Osteoblast (primary cell): ENCODE measurements around the gene KATNIP. TPM values are rescaled to one million over a fixed set of nuclear protein-coding genes. Genes with fewer than 3 reads are reported as not detected.
"Not testable (repeated sequence)": the region's sequence is repeated elsewhere in the genome, so short reads cannot be mapped to it uniquely, and the experiment has no call there.

Experiments
- DNase-seq: peaks from one replicate; pipeline ENCODE4 v3.0.0; 2011; ENCODE audit warnings: low spot score, mixed read lengths; ENCODE audit not compliant: insufficient read length; ENCODE audit errors: missing footprints
- H2AFZ ChIP-seq: 2 replicates; pipeline ENCODE4 v1.6.0; 2011; ENCODE audit warnings: mild to moderate bottlenecking, low read length
- H3K27ac ChIP-seq: 2 replicates; pipeline ENCODE4 v1.5.1; 2011; ENCODE audit warnings: mild to moderate bottlenecking, low read depth, low read length, moderate library complexity
- H3K27me3 ChIP-seq: 2 replicates; pipeline ENCODE4 v1.6.0; 2012; ENCODE audit warnings: mild to moderate bottlenecking, control low read depth, inconsistent platforms, low read length, moderate library complexity; ENCODE audit not compliant: insufficient read depth
- H3K36me3 ChIP-seq: 2 replicates; pipeline ENCODE4 v1.5.1; 2011; ENCODE audit warnings: mild to moderate bottlenecking, low read length, control low read depth, moderate library complexity; ENCODE audit not compliant: insufficient read depth
- H3K4me1 ChIP-seq: 2 replicates; pipeline ENCODE4 v1.5.1; 2011; ENCODE audit warnings: mild to moderate bottlenecking, low read length, control low read depth, moderate library complexity; ENCODE audit not compliant: insufficient read depth
- H3K4me2 ChIP-seq: 2 replicates; pipeline ENCODE4 v1.6.0; 2011; ENCODE audit warnings: mild to moderate bottlenecking, low read length; ENCODE audit not compliant: insufficient read depth
- H3K4me3 ChIP-seq: fragments of 200-600 bp; sonication (generic); 3 replicates; pipeline ENCODE4 v1.5.1; 2012; ENCODE audit warnings: mild to moderate bottlenecking, low read length, inconsistent platforms; ENCODE audit not compliant: insufficient read depth
- H3K79me2 ChIP-seq: 2 replicates; pipeline ENCODE4 v1.6.0; 2012; ENCODE audit warnings: mild to moderate bottlenecking, low read length, control low read depth, inconsistent platforms; ENCODE audit not compliant: insufficient read depth
- H3K9me3 ChIP-seq: 2 replicates; pipeline ENCODE4 v1.5.1; 2011; ENCODE audit warnings: low read depth, low read length, control low read depth
- H4K20me1 ChIP-seq: 2 replicates; pipeline ENCODE4 v1.6.0; 2012; ENCODE audit warnings: mild to moderate bottlenecking, low read length, control low read depth; ENCODE audit not compliant: insufficient read depth
- total RNA-seq: library from RNA; depleted of rRNA; stranded (reverse); fragments of >200 nt; gene quantifications from 2 replicates; pipeline ENCODE4 v1.2.3, GENCODE V29; 2012
- TF ChIP-seq, protein P1 (sequence below): IDR thresholded peaks from 2 replicates; pipeline ENCODE4 v1.5.1; 2011; ENCODE audit warnings: mild to moderate bottlenecking, low read depth, low read length, moderate library complexity; ENCODE audit errors: extremely low read depth

KATNIP gene
- total RNA-seq, 1 donor, result 30.8 TPM

DNA sequence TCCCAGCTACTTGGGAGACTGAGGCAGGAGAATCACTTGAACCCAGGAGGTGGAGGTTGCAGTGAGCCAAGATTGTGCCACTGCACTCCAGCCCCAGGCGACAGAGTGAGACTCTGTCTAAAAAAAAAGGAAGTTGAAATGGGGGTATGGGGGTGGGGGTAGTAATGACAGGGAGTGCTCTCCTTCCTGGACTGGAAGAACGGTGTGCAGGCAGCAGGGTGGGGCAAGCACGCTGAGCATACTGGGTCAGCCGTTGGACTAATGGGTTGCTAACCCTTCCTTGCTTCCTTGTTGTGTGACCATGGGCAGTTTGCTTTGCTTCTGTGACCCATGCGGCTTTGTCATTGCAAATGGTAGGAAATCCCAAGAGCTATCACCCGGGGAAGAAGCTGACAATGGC lies 16.5 kb downstream of the KATNIP start:
- peaks cover 4% of the 10 kb centered on the region for H4K20me1 ChIP-seq
- no peaks in the 10 kb centered on the region for H3K9me3 ChIP-seq
- no peaks in the 10 kb centered on the region for H3K36me3 ChIP-seq
- no peak overlapping the region for H2AFZ ChIP-seq
- no peaks in the 10 kb centered on the region for H3K27me3 ChIP-seq
- H3K4me2 ChIP-seq, result no peak overlapping the region
- H3K27ac ChIP-seq, result no peak overlapping the region
- H3K4me1 ChIP-seq, result peaks cover 1% of the 10 kb centered on the region
- no peak overlapping the region for H3K4me3 ChIP-seq
- TF ChIP-seq, protein P1, sequence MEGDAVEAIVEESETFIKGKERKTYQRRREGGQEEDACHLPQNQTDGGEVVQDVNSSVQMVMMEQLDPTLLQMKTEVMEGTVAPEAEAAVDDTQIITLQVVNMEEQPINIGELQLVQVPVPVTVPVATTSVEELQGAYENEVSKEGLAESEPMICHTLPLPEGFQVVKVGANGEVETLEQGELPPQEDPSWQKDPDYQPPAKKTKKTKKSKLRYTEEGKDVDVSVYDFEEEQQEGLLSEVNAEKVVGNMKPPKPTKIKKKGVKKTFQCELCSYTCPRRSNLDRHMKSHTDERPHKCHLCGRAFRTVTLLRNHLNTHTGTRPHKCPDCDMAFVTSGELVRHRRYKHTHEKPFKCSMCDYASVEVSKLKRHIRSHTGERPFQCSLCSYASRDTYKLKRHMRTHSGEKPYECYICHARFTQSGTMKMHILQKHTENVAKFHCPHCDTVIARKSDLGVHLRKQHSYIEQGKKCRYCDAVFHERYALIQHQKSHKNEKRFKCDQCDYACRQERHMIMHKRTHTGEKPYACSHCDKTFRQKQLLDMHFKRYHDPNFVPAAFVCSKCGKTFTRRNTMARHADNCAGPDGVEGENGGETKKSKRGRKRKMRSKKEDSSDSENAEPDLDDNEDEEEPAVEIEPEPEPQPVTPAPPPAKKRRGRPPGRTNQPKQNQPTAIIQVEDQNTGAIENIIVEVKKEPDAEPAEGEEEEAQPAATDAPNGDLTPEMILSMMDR, result no peak
- DNase-seq, result no peak
- peaks cover 9% of the 10 kb centered on the region for H3K79me2 ChIP-seq

DNA sequence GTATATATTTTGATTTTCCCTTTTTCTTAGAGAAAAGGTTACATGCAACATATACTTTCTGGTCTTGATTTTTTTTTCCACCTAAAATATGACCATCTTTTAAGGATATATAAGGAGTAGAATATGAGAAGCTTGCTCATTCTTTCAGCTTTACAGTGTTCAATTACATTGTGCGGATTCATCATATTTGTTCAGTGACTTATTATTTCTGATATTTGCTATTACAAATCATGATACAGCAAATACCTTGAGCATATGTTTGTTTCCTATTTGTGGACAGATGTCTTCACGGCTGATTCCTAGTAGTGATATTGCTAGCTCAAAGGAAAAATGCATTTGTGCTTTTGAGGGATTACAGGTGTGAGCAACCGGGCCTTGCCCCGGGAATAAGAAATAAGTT lies 18.1 kb downstream of the KATNIP start:
- Histone ChIP-seq H3K4me1 (peaks cover 16% of the 10 kb centered on the region), H3K9me3 (no peaks in the 10 kb centered on the region), H3K36me3 (no peaks in the 10 kb centered on the region), H3K4me2 (no peak overlapping the region), H4K20me1 (no peaks in the 10 kb centered on the region), H3K79me2 (peaks cover 12% of the 10 kb centered on the region), H2AFZ (no peak overlapping the region), H3K27me3 (no peaks in the 10 kb centered on the region), H3K4me3 (no peak overlapping the region), H3K27ac (no peak overlapping the region)
- TF ChIP-seq, protein P1, result no peak
- no peak for DNase-seq

DNA sequence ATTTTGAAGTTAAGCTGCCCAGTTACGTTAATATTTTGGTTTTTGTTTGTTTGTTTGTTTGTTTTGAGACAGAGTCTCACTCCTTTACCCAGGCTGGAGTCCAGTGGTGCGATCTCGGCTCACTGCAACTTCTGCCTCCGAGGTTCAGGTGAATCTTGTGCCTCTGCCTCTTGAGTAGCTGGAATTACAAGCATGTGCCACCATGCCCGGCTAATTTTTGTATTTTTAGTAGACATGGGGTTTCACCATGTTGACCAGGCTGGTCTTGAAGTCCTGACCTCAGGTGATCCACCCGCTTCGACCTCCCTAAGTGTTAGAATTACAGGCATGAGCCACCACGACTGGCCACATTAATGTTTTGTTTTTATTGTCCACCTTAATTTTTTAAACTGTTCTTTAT lies 21.0 kb downstream of the KATNIP start:
- not testable (repeated sequence) for H3K36me3 ChIP-seq, H3K9me3 ChIP-seq, H3K27ac ChIP-seq, H2AFZ ChIP-seq, H3K4me2 ChIP-seq, DNase-seq, H3K4me3 ChIP-seq, H3K27me3 ChIP-seq, H4K20me1 ChIP-seq
- H3K79me2 ChIP-seq, result peaks cover 12% of the 10 kb centered on the region
- peaks cover 16% of the 10 kb centered on the region for H3K4me1 ChIP-seq

DNA sequence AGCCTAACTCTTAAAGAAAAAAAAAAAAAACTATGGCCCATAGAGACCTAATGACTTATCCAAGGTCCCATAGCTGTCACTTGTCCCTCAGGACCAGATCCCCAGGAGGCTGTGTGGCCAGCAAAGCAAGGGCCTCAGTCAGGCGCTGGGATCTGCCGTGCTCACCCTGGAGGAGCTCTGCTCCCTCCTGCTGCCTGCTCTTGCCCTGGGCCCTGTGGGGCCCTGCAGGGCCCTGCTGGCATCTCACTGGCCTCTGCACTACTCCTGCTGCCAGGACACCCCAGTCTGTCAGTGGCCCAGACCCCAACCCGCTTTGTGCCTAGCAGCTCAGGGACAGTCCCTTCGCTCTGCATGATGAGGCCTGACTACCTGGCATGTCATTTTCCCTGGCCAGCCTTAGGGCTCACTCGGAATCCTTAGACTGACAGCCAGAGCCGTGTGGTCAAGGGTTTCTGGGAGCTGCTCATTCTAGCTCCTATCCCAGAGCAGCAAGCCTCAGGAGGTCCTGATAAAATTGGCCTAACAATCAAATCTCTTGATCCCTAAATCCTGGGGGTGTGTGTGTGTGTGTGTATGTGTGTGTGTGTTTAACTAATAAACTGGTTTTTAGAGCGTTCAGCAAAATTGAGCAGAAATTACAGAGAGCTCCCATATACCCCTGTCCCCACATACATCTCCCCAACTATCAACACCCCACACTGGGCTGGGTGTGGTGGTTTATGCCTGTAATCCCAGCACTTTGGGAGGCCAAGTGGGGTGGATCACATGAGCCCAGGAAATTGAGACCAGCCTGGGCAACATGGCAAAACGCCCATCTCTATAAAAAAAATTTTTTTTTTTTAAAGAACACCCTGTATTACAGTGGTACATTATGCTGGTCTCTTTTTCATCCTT lies 21.7 kb downstream of the KATNIP start:
- Histone ChIP-seq H3K79me2 (peaks cover 12% of the 10 kb centered on the region), H3K4me1 (peaks cover 16% of the 10 kb centered on the region), H3K9me3 (no peaks in the 10 kb centered on the region), H3K36me3 (peaks cover 3% of the 10 kb centered on the region), H3K4me3 (no peak overlapping the region), H3K27me3 (no peaks in the 10 kb centered on the region), H3K27ac (peak overlapping the region; percentile 42), H2AFZ (peak overlapping the region; percentile 58), H4K20me1 (no peaks in the 10 kb centered on the region), H3K4me2 (peak overlapping the region; percentile 21)
- no peak for DNase-seq
- TF ChIP-seq, protein P1, result no peak
